WTC11 (cell line): ENCODE data around the gene HECW1.

Source experiments
- ATF2 ChIP-seq: sonication (generic); formaldehyde crosslinking; IDR thresholded peaks from 2 replicates; pipeline ENCODE4 v1.8.1; 2022; ENCODE audit warnings: low read depth, missing genetic modification reagents, borderline replicate concordance
- CREB1 ChIP-seq: sonication (generic); formaldehyde crosslinking; IDR thresholded peaks from 2 replicates; pipeline ENCODE4 v1.8.0; 2023; ENCODE audit warnings: mild to moderate bottlenecking, missing genetic modification reagents
- ETV6 ChIP-seq: sonication (generic); formaldehyde crosslinking; IDR thresholded peaks from 2 replicates; pipeline ENCODE4 v1.8.1; 2022; ENCODE audit warnings: mild to moderate bottlenecking, missing genetic modification reagents
- FOXJ3 ChIP-seq: sonication (generic); formaldehyde crosslinking; IDR thresholded peaks from 2 replicates; pipeline ENCODE4 v1.9.0; 2021; ENCODE audit warnings: missing genetic modification reagents, mild to moderate bottlenecking, borderline replicate concordance
- MYBL2 ChIP-seq: sonication (generic); formaldehyde crosslinking; IDR thresholded peaks from 2 replicates; pipeline ENCODE4 v1.8.1; 2023; ENCODE audit warnings: mild to moderate bottlenecking, moderate library complexity, missing genetic modification reagents
- RELA ChIP-seq: sonication (generic); formaldehyde crosslinking; IDR thresholded peaks from 2 replicates; pipeline ENCODE4 v1.8.1; 2022; ENCODE audit warnings: missing genetic modification reagents, mild to moderate bottlenecking, borderline replicate concordance
- SP1 ChIP-seq: sonication (generic); formaldehyde crosslinking; conservative IDR thresholded peaks from 2 replicates; pipeline ENCODE4 v1.8.1; 2022; ENCODE audit warnings: missing genetic modification reagents
- ZBTB21 ChIP-seq: sonication (generic); formaldehyde crosslinking; IDR thresholded peaks from 2 replicates; pipeline ENCODE4 v1.8.1; 2023; ENCODE audit warnings: mild to moderate bottlenecking, missing genetic modification reagents, borderline replicate concordance
- TF ChIP-seq, protein P1 (sequence below): fragments of 200-600 bp; IDR thresholded peaks from 2 replicates; pipeline ENCODE4 v1.8.0; 2022; ENCODE audit warnings: antibody characterized with exemption

GRCh38 chr7:43535031-43535451 is 422.6 kb downstream of the HECW1 start:
- TF ChIP-seq MYBL2 (CRISPR knock-in tag) (no peak), CREB1 (CRISPR knock-in tag) (no peak), RELA (CRISPR knock-in tag) (no peak), ATF2 (no peak), ZBTB21 (CRISPR knock-in tag) (no peak), SP1 (CRISPR knock-in tag) (no peak), FOXJ3 (CRISPR knock-in tag) (no peak), ETV6 (no peak)
- TF ChIP-seq, protein P1, sequence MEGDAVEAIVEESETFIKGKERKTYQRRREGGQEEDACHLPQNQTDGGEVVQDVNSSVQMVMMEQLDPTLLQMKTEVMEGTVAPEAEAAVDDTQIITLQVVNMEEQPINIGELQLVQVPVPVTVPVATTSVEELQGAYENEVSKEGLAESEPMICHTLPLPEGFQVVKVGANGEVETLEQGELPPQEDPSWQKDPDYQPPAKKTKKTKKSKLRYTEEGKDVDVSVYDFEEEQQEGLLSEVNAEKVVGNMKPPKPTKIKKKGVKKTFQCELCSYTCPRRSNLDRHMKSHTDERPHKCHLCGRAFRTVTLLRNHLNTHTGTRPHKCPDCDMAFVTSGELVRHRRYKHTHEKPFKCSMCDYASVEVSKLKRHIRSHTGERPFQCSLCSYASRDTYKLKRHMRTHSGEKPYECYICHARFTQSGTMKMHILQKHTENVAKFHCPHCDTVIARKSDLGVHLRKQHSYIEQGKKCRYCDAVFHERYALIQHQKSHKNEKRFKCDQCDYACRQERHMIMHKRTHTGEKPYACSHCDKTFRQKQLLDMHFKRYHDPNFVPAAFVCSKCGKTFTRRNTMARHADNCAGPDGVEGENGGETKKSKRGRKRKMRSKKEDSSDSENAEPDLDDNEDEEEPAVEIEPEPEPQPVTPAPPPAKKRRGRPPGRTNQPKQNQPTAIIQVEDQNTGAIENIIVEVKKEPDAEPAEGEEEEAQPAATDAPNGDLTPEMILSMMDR, result no peak
